Subcutaneous abdominal adipose tissue (tissue), 5 donors: Measurements from ENCODE around the gene FBXW11.
A peak's percentile ranks its signal among the peaks of the same experiment; 100 is the strongest.

Experiments
- H3K27ac ChIP-seq: one replicate; pipeline ENCODE4 v1.7.0; 2013; ENCODE audit warnings: low read depth, mild to moderate bottlenecking, inconsistent platforms, low read length, moderate library complexity
- H3K27me3 ChIP-seq, 5 donors: one replicate each; pipeline ENCODE4 v1.7.0; 2013; ENCODE audit warnings: low read length in 5 of 5, inconsistent platforms in 1 of 5; ENCODE audit not compliant: control insufficient read depth in 5 of 5, insufficient read depth in 4 of 5
- H3K36me3 ChIP-seq, 5 donors: one replicate each; pipeline ENCODE4 v1.7.0; 2013; ENCODE audit warnings: low read length in 5 of 5; ENCODE audit not compliant: control insufficient read depth in 5 of 5, insufficient read depth in 5 of 5
- H3K4me1 ChIP-seq, 5 donors: one replicate each; pipeline ENCODE4 v1.7.0; 2013; ENCODE audit warnings: low read length in 5 of 5, mild to moderate bottlenecking in 3 of 5, moderate library complexity in 1 of 5; ENCODE audit not compliant: control insufficient read depth in 5 of 5, insufficient read depth in 5 of 5
- H3K4me3 ChIP-seq, 5 donors: one replicate each; pipeline ENCODE4 v1.7.0; 2013; ENCODE audit warnings: low read length in 5 of 5, low read depth in 1 of 5
- H3K9ac ChIP-seq, 5 donors: one replicate each; pipeline ENCODE4 v1.7.0; 2013; ENCODE audit warnings: low read length in 5 of 5, mild to moderate bottlenecking in 4 of 5, moderate library complexity in 3 of 5
- H3K9me3 ChIP-seq, 5 donors: one replicate each; pipeline ENCODE4 v1.7.0; 2013; ENCODE audit warnings: low read length in 5 of 5; ENCODE audit not compliant: control insufficient read depth in 5 of 5
- donor health status: healthy.
- donor health status: healthy.
- donor health status: healthy.
- donor health status: healthy.
- donor health status: healthy.

Gene FBXW11

GRCh38 chr5:171906703-171907590, 99.5 kb downstream of the FBXW11 start:
- Histone ChIP-seq H3K27me3 (no peaks in the 10 kb centered on the region), H3K4me1 (peaks cover 0 to under 1% (median 0%) of the 10 kb centered on the region in 5 donors), H3K9ac (no peak overlapping the region), H3K4me3 (no peak overlapping the region), H3K27ac (no peak overlapping the region), H3K36me3 (peaks cover 0 to 8% (median 4%) of the 10 kb centered on the region in 5 donors), H3K9me3 (no peaks in the 10 kb centered on the region)

- Histone ChIP-seq H3K4me3 (no peak overlapping the region), H3K27me3 (no peaks in the 10 kb centered on the region), H3K27ac (no peak overlapping the region), H3K9ac (no peak overlapping the region), H3K4me1 (no peaks in the 10 kb centered on the region), H3K36me3 (peaks cover 0 to 8% (median 4%) of the 10 kb centered on the region in 5 donors), H3K9me3 (no peaks in the 10 kb centered on the region)
These were observed 100.3 kb downstream of the FBXW11 start for GRCh38 chr5:171906066-171906570.

GRCh38 chr5:171904886-171905285, 101.6 kb downstream of the FBXW11 start:
- no peaks in the 10 kb centered on the region for H3K4me1 ChIP-seq
- H3K9me3 ChIP-seq: no peaks in the 10 kb centered on the region
- peak overlapping the region in 1 of 5 donors; percentile 23 for H3K9ac ChIP-seq
- H3K4me3 ChIP-seq: no peak overlapping the region
- no peak overlapping the region for H3K27ac ChIP-seq
- peaks cover 0 to 5% (median 3%) of the 10 kb centered on the region in 5 donors for H3K36me3 ChIP-seq
- no peaks in the 10 kb centered on the region for H3K27me3 ChIP-seq

- no peak overlapping the region for H3K9ac ChIP-seq
- peaks cover 0 to 16% (median 6%) of the 10 kb centered on the region in 5 donors for H3K36me3 ChIP-seq
- no peak overlapping the region for H3K27ac ChIP-seq
- no peaks in the 10 kb centered on the region for H3K9me3 ChIP-seq
- no peak overlapping the region for H3K4me3 ChIP-seq
- H3K4me1 ChIP-seq: no peaks in the 10 kb centered on the region
- H3K27me3 ChIP-seq: no peaks in the 10 kb centered on the region
These were observed 104.7 kb downstream of the FBXW11 start for GRCh38 chr5:171901764-171902163.

GRCh38 chr5:171899792-171900191, 106.6 kb downstream of the FBXW11 start:
- H3K4me1 ChIP-seq: peaks cover 0 to 4% (median 0%) of the 10 kb centered on the region in 5 donors
- no peaks in the 10 kb centered on the region for H3K27me3 ChIP-seq
- H3K27ac ChIP-seq: no peak overlapping the region
- no peaks in the 10 kb centered on the region for H3K9me3 ChIP-seq
- H3K36me3 ChIP-seq: peaks cover 0 to 26% (median 6%) of the 10 kb centered on the region in 5 donors
- H3K4me3 ChIP-seq: no peak overlapping the region
- H3K9ac ChIP-seq: no peak overlapping the region

GRCh38 chr5:171898879-171899278, 107.6 kb downstream of the FBXW11 start:
- Histone ChIP-seq H3K9ac (no peak overlapping the region), H3K36me3 (peaks cover 0 to 27% (median 6%) of the 10 kb centered on the region in 5 donors), H3K4me1 (peaks cover 0 to 4% (median 0%) of the 10 kb centered on the region in 5 donors), H3K27me3 (no peaks in the 10 kb centered on the region), H3K4me3 (no peak overlapping the region), H3K9me3 (no peaks in the 10 kb centered on the region), H3K27ac (no peak overlapping the region)

- no peaks in the 10 kb centered on the region for H3K9me3 ChIP-seq
- H3K27me3 ChIP-seq: no peaks in the 10 kb centered on the region
- H3K9ac ChIP-seq: no peak overlapping the region
- H3K27ac ChIP-seq: no peak overlapping the region
- H3K4me1 ChIP-seq: peaks cover 0 to 4% (median 2%) of the 10 kb centered on the region in 5 donors
- peaks cover 0 to 27% (median 6%) of the 10 kb centered on the region in 5 donors for H3K36me3 ChIP-seq
- no peak overlapping the region for H3K4me3 ChIP-seq
These were observed 108.1 kb downstream of the FBXW11 start for GRCh38 chr5:171898386-171898785.

GRCh38 chr5:171897231-171897630, 109.2 kb downstream of the FBXW11 start:
- no peak overlapping the region for H3K27ac ChIP-seq
- H3K9ac ChIP-seq: no peak overlapping the region
- H3K27me3 ChIP-seq: no peaks in the 10 kb centered on the region
- no peak overlapping the region for H3K4me3 ChIP-seq
- H3K9me3 ChIP-seq: no peaks in the 10 kb centered on the region
- H3K36me3 ChIP-seq: peaks cover 0 to 27% (median 6%) of the 10 kb centered on the region in 5 donors
- peaks cover 0 to 8% (median 6%) of the 10 kb centered on the region in 5 donors for H3K4me1 ChIP-seq

GRCh38 chr5:171895081-171895480, 111.4 kb downstream of the FBXW11 start:
- no peak overlapping the region for H3K4me3 ChIP-seq
- H3K4me1 ChIP-seq: peaks cover 0 to 8% (median 6%) of the 10 kb centered on the region in 5 donors
- no peaks in the 10 kb centered on the region for H3K9me3 ChIP-seq
- H3K9ac ChIP-seq: no peak overlapping the region
- no peaks in the 10 kb centered on the region for H3K27me3 ChIP-seq
- peaks cover 5 to 33% (median 18%) of the 10 kb centered on the region in 5 donors for H3K36me3 ChIP-seq
- H3K27ac ChIP-seq: no peak overlapping the region

- Histone ChIP-seq H3K4me3 (no peak overlapping the region), H3K27ac (no peak overlapping the region), H3K27me3 (no peaks in the 10 kb centered on the region), H3K36me3 (peaks cover 8 to 35% (median 22%) of the 10 kb centered on the region in 5 donors), H3K9ac (no peak overlapping the region), H3K9me3 (no peaks in the 10 kb centered on the region), H3K4me1 (peaks cover 0 to 8% (median 7%) of the 10 kb centered on the region in 5 donors)
These were observed 113.0 kb downstream of the FBXW11 start for GRCh38 chr5:171893290-171893886.
